ENCODE results near the gene MRPL55. TPM values are rescaled to one million over a fixed set of nuclear protein-coding genes. Genes with fewer than 3 reads are reported as not detected.

MRPL55 gene
- total RNA-seq, 2 experiments from 2014 or later = 45.5 TPM

- Mint-ChIP-seq H3K36me3 (ENCODE audit: low read depth) (no peaks in the 10 kb centered on the region), H3K4me1 (ENCODE audit: low read depth) (peaks cover 15% of the 10 kb centered on the region), H3K27ac (no peak overlapping the region), H3K4me3 (no peak overlapping the region), H3K9me3 (no peaks in the 10 kb centered on the region), H3K27me3 (ENCODE audit: low read depth) (no peaks in the 10 kb centered on the region)
- CTCF ChIA-PET = no interaction called here
- DNase-seq = no peak
- intact Hi-C loops (cut with micrococcal nuclease) = no loop called here
These were observed 43.2 kb upstream of the MRPL55 start for GRCh38 chr1:228152097-228152917.

- DNase-seq = no peak
- H3K27ac Mint-ChIP-seq = no peak overlapping the region
- CTCF ChIA-PET = no interaction called here
These were observed 42.3 kb upstream of the MRPL55 start for GRCh38 chr1:228151180-228151925.

GRCh38 chr1:228150461-228151179 is 41.5 kb upstream of the MRPL55 start:
- Mint-ChIP-seq H3K4me1 (ENCODE audit: low read depth) (peaks cover 10% of the 10 kb centered on the region), H3K9me3 (no peaks in the 10 kb centered on the region), H3K27me3 (ENCODE audit: low read depth) (no peaks in the 10 kb centered on the region), H3K4me3 (no peak overlapping the region), H3K27ac (no peak overlapping the region), H3K36me3 (ENCODE audit: low read depth) (no peaks in the 10 kb centered on the region)
- no peak for DNase-seq
- intact Hi-C loops (cut with micrococcal nuclease) = no loop called here
- CTCF ChIA-PET = no interaction called here

More at GRCh38 chr1:228151180-228151925, 42.3 kb upstream of the MRPL55 start:
- no peaks in the 10 kb centered on the region for H3K9me3 Mint-ChIP-seq
- H3K4me1 Mint-ChIP-seq (ENCODE audit: low read depth) = peaks cover 10% of the 10 kb centered on the region
- intact Hi-C loops (cut with micrococcal nuclease) = no loop called here
- no peaks in the 10 kb centered on the region for H3K36me3 Mint-ChIP-seq (ENCODE audit: low read depth)
- no peak overlapping the region for H3K4me3 Mint-ChIP-seq
- no peaks in the 10 kb centered on the region for H3K27me3 Mint-ChIP-seq (ENCODE audit: low read depth)

- intact Hi-C loops (cut with micrococcal nuclease) = no loop called here
- CTCF ChIA-PET = no interaction called here
- no peak overlapping the region for H3K27ac Mint-ChIP-seq
- no peaks in the 10 kb centered on the region for H3K9me3 Mint-ChIP-seq
- no peak overlapping the region for H3K4me3 Mint-ChIP-seq
- H3K4me1 Mint-ChIP-seq (ENCODE audit: low read depth) = peaks cover 6% of the 10 kb centered on the region
- H3K36me3 Mint-ChIP-seq (ENCODE audit: low read depth) = no peaks in the 10 kb centered on the region
- no peak for DNase-seq
- H3K27me3 Mint-ChIP-seq (ENCODE audit: low read depth) = no peaks in the 10 kb centered on the region
These were observed 41.0 kb upstream of the MRPL55 start for GRCh38 chr1:228150120-228150460.

GRCh38 chr1:228149406-228150119 is 40.5 kb upstream of the MRPL55 start, which contains the start of gene GJC2:
GJC2 (plus strand) TSS chr1:228149930; CDS start chr1:228157759, 7,829 bp downstream.
- Mint-ChIP-seq H3K36me3 (ENCODE audit: low read depth) (no peaks in the 10 kb centered on the region), H3K4me1 (ENCODE audit: low read depth) (peaks cover 1% of the 10 kb centered on the region), H3K4me3 (no peak within 1 kb of the TSS), H3K27me3 (ENCODE audit: low read depth) (no peaks in the 10 kb centered on the region), H3K9me3 (no peaks in the 10 kb centered on the region), H3K27ac (no peak within 1 kb of the TSS)
- no peak for DNase-seq
- CTCF ChIA-PET = no interaction called here
- intact Hi-C loops (cut with micrococcal nuclease) = no loop called here

- H3K27me3 Mint-ChIP-seq (ENCODE audit: low read depth) = no peaks in the 10 kb centered on the region
- no peaks in the 10 kb centered on the region for H3K9me3 Mint-ChIP-seq
- no peaks in the 10 kb centered on the region for H3K36me3 Mint-ChIP-seq (ENCODE audit: low read depth)
- DNase-seq = no peak
- H3K27ac Mint-ChIP-seq = no peak overlapping the region
- no peak overlapping the region for H3K4me3 Mint-ChIP-seq
- intact Hi-C loops (cut with micrococcal nuclease) = no loop called here
- CTCF ChIA-PET = no interaction called here
- H3K4me1 Mint-ChIP-seq (ENCODE audit: low read depth) = peaks cover 3% of the 10 kb centered on the region
These were observed 39.9 kb upstream of the MRPL55 start for GRCh38 chr1:228148935-228149405.

GRCh38 chr1:228148196-228148861 is 39.2 kb upstream of the MRPL55 start:
- H3K9me3 Mint-ChIP-seq = no peaks in the 10 kb centered on the region
- H3K4me1 Mint-ChIP-seq (ENCODE audit: low read depth) = peaks cover 10% of the 10 kb centered on the region
- H3K27ac Mint-ChIP-seq = no peak overlapping the region
- CTCF ChIA-PET = no interaction called here
- no peak for DNase-seq
- no peaks in the 10 kb centered on the region for H3K36me3 Mint-ChIP-seq (ENCODE audit: low read depth)
- no peak overlapping the region for H3K4me3 Mint-ChIP-seq
- intact Hi-C loops (cut with micrococcal nuclease) = no loop called here
- no peaks in the 10 kb centered on the region for H3K27me3 Mint-ChIP-seq (ENCODE audit: low read depth)

- CTCF ChIA-PET = no interaction called here
- H3K9me3 Mint-ChIP-seq = no peaks in the 10 kb centered on the region
- no peaks in the 10 kb centered on the region for H3K27me3 Mint-ChIP-seq (ENCODE audit: low read depth)
- no peaks in the 10 kb centered on the region for H3K36me3 Mint-ChIP-seq (ENCODE audit: low read depth)
- intact Hi-C loops (cut with micrococcal nuclease) = no loop called here
- peaks cover 15% of the 10 kb centered on the region for H3K4me1 Mint-ChIP-seq (ENCODE audit: low read depth)
- H3K27ac Mint-ChIP-seq = no peak overlapping the region
- no peak for DNase-seq
- no peak overlapping the region for H3K4me3 Mint-ChIP-seq
These were observed 38.7 kb upstream of the MRPL55 start for GRCh38 chr1:228147768-228148167.

- Mint-ChIP-seq H3K27ac (no peak overlapping the region), H3K4me3 (no peak overlapping the region), H3K4me1 (ENCODE audit: low read depth) (peaks cover 21% of the 10 kb centered on the region), H3K27me3 (ENCODE audit: low read depth) (no peaks in the 10 kb centered on the region), H3K9me3 (no peaks in the 10 kb centered on the region), H3K36me3 (ENCODE audit: low read depth) (no peaks in the 10 kb centered on the region)
- CTCF ChIA-PET = no interaction called here
- no peak for DNase-seq
- intact Hi-C loops (cut with micrococcal nuclease) = no loop called here
These were observed 38.1 kb upstream of the MRPL55 start for GRCh38 chr1:228147151-228147693.

GRCh38 chr1:228146417-228147150 is 37.5 kb upstream of the MRPL55 start:
- intact Hi-C loops (cut with micrococcal nuclease) = no loop called here
- no peaks in the 10 kb centered on the region for H3K36me3 Mint-ChIP-seq (ENCODE audit: low read depth)
- peaks cover 25% of the 10 kb centered on the region for H3K4me1 Mint-ChIP-seq (ENCODE audit: low read depth)
- H3K27me3 Mint-ChIP-seq (ENCODE audit: low read depth) = no peaks in the 10 kb centered on the region
- no peak overlapping the region for H3K27ac Mint-ChIP-seq
- CTCF ChIA-PET = no interaction called here
- H3K9me3 Mint-ChIP-seq = no peaks in the 10 kb centered on the region
- no peak overlapping the region for H3K4me3 Mint-ChIP-seq
- peak; percentile 3 for DNase-seq

All from activated naive CD4-positive, alpha-beta T cell treated with anti-CD3 and anti-CD28 coated beads for 36 hours (primary cell).